GM20431 (cell line): ENCODE data around the gene PPID.
"Not testable (repeated sequence)": the region's sequence is repeated elsewhere in the genome, so short reads cannot be mapped to it uniquely, and the experiment has no call there.

Source experiments
- in situ Hi-C: fragments of 300-500 bp; cut with MseI, MboI; formaldehyde crosslinking; loops from one replicate; pipeline ENCODE4 v1.15.0; 2020; ENCODE audit warnings: low sequenced_read_pairs; ENCODE audit not compliant: unreplicated experiment

PPID gene

DNA sequence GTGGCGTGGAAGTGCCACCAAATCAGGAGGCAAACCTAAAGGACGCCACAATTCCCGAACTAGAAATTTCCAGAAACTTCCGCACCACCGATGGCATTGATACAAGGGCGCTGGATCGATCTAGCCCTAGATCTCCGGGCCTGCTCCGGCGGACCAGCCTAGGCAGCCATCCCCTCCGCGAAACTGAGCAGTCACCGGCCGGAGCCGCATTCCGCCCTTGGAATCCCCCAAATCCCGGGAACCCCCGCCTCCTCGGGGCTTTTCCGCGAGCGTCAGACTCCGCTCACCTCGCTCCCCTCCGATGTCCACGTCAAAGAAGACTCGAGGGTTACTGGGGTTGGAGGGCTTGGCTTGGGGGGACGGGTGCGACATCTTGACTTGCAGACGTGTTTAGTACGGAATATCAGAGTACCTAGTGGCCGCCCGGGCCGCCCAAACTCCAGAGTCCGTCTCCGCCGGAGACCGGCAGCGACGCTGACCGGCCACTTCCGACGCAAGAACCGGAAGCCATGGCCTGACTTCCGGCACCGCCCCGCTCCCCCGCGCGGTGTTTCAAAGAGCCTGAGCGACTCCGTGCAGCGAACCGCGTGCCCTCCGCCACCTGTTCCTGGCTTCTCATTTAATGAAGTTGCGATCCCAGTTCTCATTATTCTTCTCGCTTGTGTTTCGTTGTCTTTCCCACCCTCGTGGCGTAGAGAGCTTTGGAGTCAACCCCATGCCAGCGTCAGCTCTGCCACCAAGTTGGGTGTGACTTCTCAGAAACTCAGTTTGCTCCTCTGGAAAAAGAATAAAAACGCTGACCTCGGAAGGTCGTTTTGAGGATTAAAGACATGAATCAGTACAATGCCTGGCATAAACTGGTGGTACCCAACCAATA is at the start of gene PPID:
TSS of gene PPID (minus strand) at position 480 of the 877 bp plus-strand sequence. CDS start at position 372, 108 bp downstream.
- in situ Hi-C loops = loop anchor here (25.0 kb wide), 1 partner anchor 714 kb away; no protein-coding TSS in a partner anchor

- in situ Hi-C loops = no loop called here
Measured at GRCh38 chr4:158771776-158772175, 48.6 kb upstream of the PPID start.

GRCh38 chr4:158770671-158771070 is 47.5 kb upstream of the PPID start:
- in situ Hi-C loops = no loop called here

DNA sequence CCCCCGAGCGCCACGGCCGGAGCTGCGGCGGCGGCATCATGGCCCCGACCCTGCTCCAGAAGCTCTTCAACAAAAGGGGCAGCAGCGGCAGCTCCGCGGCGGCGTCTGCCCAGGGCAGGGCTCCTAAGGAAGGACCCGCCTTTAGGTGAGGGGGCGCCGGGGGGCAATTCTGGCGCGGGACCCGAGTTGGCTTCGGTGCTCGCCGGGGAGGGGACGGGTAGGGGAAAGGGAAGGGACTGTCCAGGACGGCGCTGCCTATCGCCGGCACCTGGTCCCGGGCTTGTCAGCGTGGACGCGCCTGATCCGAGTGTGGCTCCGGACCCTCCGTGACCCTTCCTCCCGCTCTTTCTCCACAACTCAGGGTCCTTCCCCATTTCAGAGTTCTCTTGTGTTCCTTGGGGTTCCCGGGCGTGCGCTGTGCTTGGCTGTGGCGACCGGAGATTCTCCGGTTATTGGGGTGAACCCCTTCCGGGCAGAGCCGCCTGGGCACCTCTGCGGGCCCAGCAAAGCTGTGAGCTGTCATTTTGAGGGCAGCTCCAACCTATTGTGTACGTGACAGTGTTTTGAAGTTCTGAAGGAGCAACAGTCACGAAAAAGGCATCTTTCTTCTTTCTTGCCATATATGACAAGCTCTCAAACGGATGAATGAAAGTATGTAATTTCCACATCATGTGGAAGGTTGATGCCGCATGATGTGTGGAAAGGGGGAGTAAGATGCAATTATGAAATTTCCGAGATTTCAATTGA is 46.2 kb upstream of the PPID start:
- in situ Hi-C loops = no loop called here

GRCh38 chr4:158768555-158769174 is 45.5 kb upstream of the PPID start, which contains the start of gene FNIP2:
Gene FNIP2, plus strand, starts transcription at chr4:158769026. Its CDS starts 187 bp downstream, at chr4:158769213.
- in situ Hi-C loops = no loop called here

GRCh38 chr4:158767451-158767850 is 44.3 kb upstream of the PPID start:
- in situ Hi-C loops = no loop called here

GRCh38 chr4:158766434-158767044 is 43.3 kb upstream of the PPID start:
- in situ Hi-C loops = no loop called here

- in situ Hi-C loops = no loop called here
Measured at GRCh38 chr4:158763462-158763861, 40.3 kb upstream of the PPID start.

DNA sequence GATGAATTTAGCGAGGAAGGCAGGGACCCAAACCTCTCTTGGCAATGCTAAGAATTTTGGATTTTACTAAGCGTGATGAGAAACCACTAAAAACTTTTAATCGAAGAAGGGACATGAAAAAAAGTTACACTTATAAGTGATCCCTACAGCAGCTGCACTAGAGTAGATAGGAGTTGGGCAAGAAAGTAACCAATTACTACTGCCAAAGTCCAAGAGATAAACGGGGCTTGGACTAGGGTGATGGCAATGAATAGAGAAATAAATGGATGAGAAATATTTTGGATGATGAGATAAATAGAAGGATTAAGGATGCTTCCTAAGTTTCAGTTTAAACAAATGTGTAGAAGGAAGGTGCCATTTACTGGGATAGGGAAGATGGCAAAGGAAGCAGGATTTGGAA is 39.4 kb upstream of the PPID start:
- in situ Hi-C loops = no loop called here

GRCh38 chr4:158760866-158761265 is 37.7 kb upstream of the PPID start:
- in situ Hi-C loops = no loop called here

DNA sequence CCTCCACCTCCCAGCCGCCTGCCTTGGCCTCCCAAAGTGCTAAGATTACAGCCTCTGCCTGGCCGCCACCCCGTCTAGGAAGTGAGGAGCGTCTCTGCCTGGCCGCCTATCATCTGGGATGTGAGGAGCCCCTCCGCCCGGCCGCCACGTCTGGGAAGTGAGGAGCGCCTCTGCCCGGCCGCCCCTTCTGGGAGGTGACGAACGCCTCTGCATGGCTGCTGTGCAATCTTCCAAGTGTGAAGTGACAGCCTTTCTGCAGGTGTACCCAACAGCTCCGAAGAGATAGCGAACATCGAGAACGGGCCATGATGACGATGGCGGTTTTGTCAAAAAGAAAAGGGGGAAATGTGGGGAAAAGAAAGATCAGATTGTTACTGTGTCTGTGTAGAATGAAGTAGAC is 36.3 kb upstream of the PPID start:
- in situ Hi-C loops = not testable (repeated sequence)

- in situ Hi-C loops = no loop called here
Measured at GRCh38 chr4:158758703-158759102, 35.5 kb upstream of the PPID start.

- in situ Hi-C loops = no loop called here
Measured at GRCh38 chr4:158758142-158758541, 34.9 kb upstream of the PPID start.

- in situ Hi-C loops = no loop called here
Measured at GRCh38 chr4:158756588-158756987, 33.4 kb upstream of the PPID start.

GRCh38 chr4:158755819-158756218 is 32.6 kb upstream of the PPID start:
- in situ Hi-C loops = not testable (repeated sequence)

GRCh38 chr4:158754385-158755180 is 31.4 kb upstream of the PPID start:
- in situ Hi-C loops = no loop called here

- in situ Hi-C loops = no loop called here
Measured at GRCh38 chr4:158750379-158750778, 27.2 kb upstream of the PPID start.

GRCh38 chr4:158746537-158746936 is 23.3 kb upstream of the PPID start:
- in situ Hi-C loops = loop anchor here (25.0 kb wide), 1 partner anchor 91 kb away; no protein-coding TSS in a partner anchor

DNA sequence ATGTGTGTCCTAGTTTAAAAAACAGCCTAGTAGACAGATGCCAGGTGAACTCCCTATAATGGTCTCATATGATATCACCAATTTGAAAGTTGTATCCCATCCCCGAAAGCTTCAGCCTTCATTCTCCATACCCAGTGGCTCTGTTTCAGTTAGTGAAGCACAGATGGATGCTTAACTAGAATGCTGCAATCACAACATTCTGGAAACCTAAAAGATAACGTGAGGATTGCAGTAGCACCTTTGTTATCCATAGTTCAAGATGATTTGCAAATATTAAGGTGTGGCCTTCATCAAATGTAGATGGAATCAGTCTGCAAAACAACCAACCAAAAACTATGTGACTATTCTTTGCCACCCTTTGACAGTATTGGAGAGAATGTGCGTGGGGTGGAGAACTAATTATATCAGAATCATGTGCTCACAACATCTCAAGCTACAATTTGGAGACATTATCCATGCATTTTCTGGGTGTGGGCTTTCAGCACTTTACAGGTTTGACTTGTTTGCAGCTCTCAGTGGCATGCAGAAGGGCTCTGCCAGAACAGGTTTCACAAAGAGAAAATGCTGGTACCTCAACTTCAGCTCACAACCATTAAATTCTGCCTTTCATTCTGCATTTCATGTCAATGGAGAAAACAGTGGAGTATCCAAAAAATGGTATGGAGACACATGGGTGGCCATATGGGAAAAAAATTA is 18.3 kb upstream of the PPID start:
- in situ Hi-C loops = loop anchor here (25.0 kb wide), 1 partner anchor 96 kb away; no protein-coding TSS in a partner anchor
